Ectodermal cell (in vitro differentiated cells): ENCODE results near the gene SH3BP5L.
"Not testable (repeated sequence)": the region's sequence is repeated elsewhere in the genome, so short reads cannot be mapped to it uniquely, and the experiment has no call there.

Experiments used
- H3K27ac ChIP-seq: 2 replicates; pipeline ENCODE4 v1.7.0; 2013; ENCODE audit warnings: mild to moderate bottlenecking, low read depth, low read length; ENCODE audit not compliant: insufficient read depth, poor library complexity, severe bottlenecking
- H3K27me3 ChIP-seq: 2 replicates; pipeline ENCODE4 v1.7.0; 2013; ENCODE audit warnings: mild to moderate bottlenecking, low read length; ENCODE audit not compliant: insufficient read depth, control insufficient read depth, poor library complexity, severe bottlenecking
- H3K36me3 ChIP-seq: one replicate; pipeline ENCODE4 v1.7.0; 2013; ENCODE audit warnings: low read length; ENCODE audit not compliant: control insufficient read depth, insufficient read depth
- H3K4me1 ChIP-seq: one replicate; pipeline ENCODE4 v1.7.0; 2013; ENCODE audit warnings: low read length; ENCODE audit not compliant: control insufficient read depth, insufficient read depth
- H3K4me3 ChIP-seq: 2 replicates; pipeline ENCODE4 v1.7.0; 2013; ENCODE audit warnings: low read depth, low read length, control low read depth; ENCODE audit not compliant: insufficient read depth
- H3K9me3 ChIP-seq: 2 replicates; pipeline ENCODE4 v1.7.0; 2013; ENCODE audit warnings: mild to moderate bottlenecking, low read length, moderate library complexity; ENCODE audit not compliant: control insufficient read depth
- WGBS, 2 experiments: methylation state at CpG; one replicate each; pipeline ENCODE4 v1.1.7; 2013; ENCODE audit warnings: missing lambda C conversion rate in 2 of 2; 5-methylcytosine and 5-hydroxymethylcytosine counted together

The SH3BP5L gene

DNA sequence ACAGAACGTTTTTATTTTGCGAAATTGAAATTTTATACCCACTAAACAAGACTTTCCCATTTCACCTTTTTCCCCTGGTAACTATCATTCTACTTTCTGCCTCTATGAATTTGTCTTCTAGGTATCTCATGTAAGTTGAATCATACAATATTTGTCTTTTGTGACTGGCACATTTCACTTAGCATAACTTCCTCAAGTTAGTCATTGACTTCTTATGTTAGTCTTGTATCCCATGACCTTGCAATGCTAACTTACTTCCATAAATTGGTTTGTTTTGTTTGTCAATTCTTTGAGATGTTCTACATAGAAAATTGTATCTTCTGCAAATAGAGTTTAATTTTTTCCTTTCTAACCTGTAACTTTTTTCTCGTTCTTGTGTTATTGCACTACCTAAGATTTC is 26.9 kb downstream of the SH3BP5L start:
- no peaks in the 10 kb centered on the region for H3K36me3 ChIP-seq
- H3K9me3 ChIP-seq = peaks cover 13% of the 10 kb centered on the region
- WGBS, 2 experiments = 76 to 80% methylated on average over 2 to 3 of the region's 3 CpGs
- H3K4me3 ChIP-seq = no peak overlapping the region
- H3K27me3 ChIP-seq = no peaks in the 10 kb centered on the region
- no peaks in the 10 kb centered on the region for H3K4me1 ChIP-seq
- H3K27ac ChIP-seq = no peak overlapping the region

- 69 to 80% methylated on average over 4 to 5 of the region's 5 CpGs for WGBS, 2 experiments
- H3K4me1 ChIP-seq, H3K27ac ChIP-seq, H3K27me3 ChIP-seq, H3K4me3 ChIP-seq, H3K36me3 ChIP-seq: not testable (repeated sequence)
- H3K9me3 ChIP-seq = peaks cover 12% of the 10 kb centered on the region
These were observed 31.1 kb downstream of the SH3BP5L start for GRCh38 chr1:248794663-248795062.

DNA sequence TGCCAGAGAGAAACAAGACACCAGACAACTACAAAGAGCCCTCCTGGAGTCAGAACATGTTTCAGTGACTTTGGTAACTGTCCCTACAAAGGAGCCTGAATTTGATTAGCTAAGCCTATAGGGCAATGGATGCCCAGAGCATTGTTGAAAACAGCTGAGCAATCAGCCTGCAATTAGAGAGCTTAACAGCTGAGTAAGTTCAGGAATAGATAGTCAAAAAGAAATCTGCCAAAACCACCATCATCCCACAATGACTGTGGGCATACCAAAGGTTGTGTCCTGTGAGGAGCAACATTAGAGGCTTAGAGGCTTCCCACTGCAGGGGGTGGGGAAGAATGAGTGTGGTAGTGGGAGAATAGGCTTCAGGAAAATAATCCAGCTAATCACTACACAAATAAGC is 32.1 kb downstream of the SH3BP5L start:
- no peak overlapping the region for H3K4me3 ChIP-seq
- peaks cover 15% of the 10 kb centered on the region for H3K9me3 ChIP-seq
- no peaks in the 10 kb centered on the region for H3K36me3 ChIP-seq
- H3K27me3 ChIP-seq = no peaks in the 10 kb centered on the region
- no peaks in the 10 kb centered on the region for H3K4me1 ChIP-seq
- no peak overlapping the region for H3K27ac ChIP-seq

GRCh38 chr1:248792342-248792741 is 33.4 kb downstream of the SH3BP5L start:
- Histone ChIP-seq H3K4me1 (no peaks in the 10 kb centered on the region), H3K27me3 (no peaks in the 10 kb centered on the region), H3K9me3 (peaks cover 15% of the 10 kb centered on the region), H3K36me3 (no peaks in the 10 kb centered on the region), H3K4me3 (no peak overlapping the region), H3K27ac (no peak overlapping the region)
- WGBS, 2 experiments = 82 to 89% methylated on average over 5 of the region's 5 CpGs

- peaks cover 16% of the 10 kb centered on the region for H3K9me3 ChIP-seq
- no peak overlapping the region for H3K4me3 ChIP-seq
- no peaks in the 10 kb centered on the region for H3K27me3 ChIP-seq
- no peaks in the 10 kb centered on the region for H3K4me1 ChIP-seq
- WGBS, 2 experiments = 79 to 84% methylated on average over 4 of the region's 4 CpGs
- no peak overlapping the region for H3K27ac ChIP-seq
- no peaks in the 10 kb centered on the region for H3K36me3 ChIP-seq
These were observed 34.7 kb downstream of the SH3BP5L start for GRCh38 chr1:248791010-248791409.

DNA sequence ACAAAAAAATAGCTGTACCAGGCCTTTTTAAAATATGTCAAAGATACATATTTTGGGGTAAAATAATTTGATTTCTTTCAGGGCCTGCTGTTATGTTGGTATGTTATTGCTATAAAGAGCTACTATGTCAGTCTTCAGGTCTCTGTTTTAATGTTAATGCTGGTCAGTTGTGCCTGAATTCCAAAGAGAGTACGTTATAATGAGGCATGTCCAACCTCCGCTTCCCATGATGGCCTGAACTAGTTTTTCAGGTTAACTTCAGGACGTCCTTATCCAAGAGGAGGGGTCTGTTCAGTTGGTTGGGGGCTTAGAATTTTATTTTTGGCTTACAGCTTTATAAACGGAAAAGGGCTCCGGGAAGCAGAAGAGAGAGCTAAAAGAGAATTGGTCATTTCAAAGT is 35.3 kb downstream of the SH3BP5L start:
- no peaks in the 10 kb centered on the region for H3K27me3 ChIP-seq
- no peaks in the 10 kb centered on the region for H3K36me3 ChIP-seq
- peaks cover 16% of the 10 kb centered on the region for H3K9me3 ChIP-seq
- H3K4me3 ChIP-seq = no peak overlapping the region
- no peaks in the 10 kb centered on the region for H3K4me1 ChIP-seq
- 73 to 76% methylated on average over 5 of the region's 5 CpGs for WGBS, 2 experiments
- H3K27ac ChIP-seq = no peak overlapping the region

GRCh38 chr1:248789337-248789736 is 36.4 kb downstream of the SH3BP5L start:
- not testable (repeated sequence) for H3K4me3 ChIP-seq, H3K27me3 ChIP-seq, H3K4me1 ChIP-seq, H3K36me3 ChIP-seq, H3K27ac ChIP-seq
- WGBS, 2 experiments = 65 to 71% methylated on average over 2 of the region's 2 CpGs
- H3K9me3 ChIP-seq = peaks cover 18% of the 10 kb centered on the region

- no peak overlapping the region for H3K4me3 ChIP-seq
- H3K9me3 ChIP-seq = peaks cover 12% of the 10 kb centered on the region
- H3K4me1 ChIP-seq = no peaks in the 10 kb centered on the region
- no peaks in the 10 kb centered on the region for H3K36me3 ChIP-seq
- no peak overlapping the region for H3K27ac ChIP-seq
- H3K27me3 ChIP-seq = no peaks in the 10 kb centered on the region
- 56 to 57% methylated on average over 3 of the region's 3 CpGs for WGBS, 2 experiments
These were observed 37.4 kb downstream of the SH3BP5L start for GRCh38 chr1:248788327-248788726.

- Histone ChIP-seq H3K4me3 (no peak overlapping the region), H3K27ac (no peak overlapping the region), H3K9me3 (peaks cover 12% of the 10 kb centered on the region), H3K36me3 (no peaks in the 10 kb centered on the region), H3K4me1 (no peaks in the 10 kb centered on the region), H3K27me3 (no peaks in the 10 kb centered on the region)
- WGBS, 2 experiments = 80 to 87% methylated on average over 4 of the region's 4 CpGs
These were observed 38.3 kb downstream of the SH3BP5L start for GRCh38 chr1:248787430-248787829.

GRCh38 chr1:248786156-248786555 is 39.6 kb downstream of the SH3BP5L start:
- H3K9me3 ChIP-seq = peaks cover 12% of the 10 kb centered on the region

DNA sequence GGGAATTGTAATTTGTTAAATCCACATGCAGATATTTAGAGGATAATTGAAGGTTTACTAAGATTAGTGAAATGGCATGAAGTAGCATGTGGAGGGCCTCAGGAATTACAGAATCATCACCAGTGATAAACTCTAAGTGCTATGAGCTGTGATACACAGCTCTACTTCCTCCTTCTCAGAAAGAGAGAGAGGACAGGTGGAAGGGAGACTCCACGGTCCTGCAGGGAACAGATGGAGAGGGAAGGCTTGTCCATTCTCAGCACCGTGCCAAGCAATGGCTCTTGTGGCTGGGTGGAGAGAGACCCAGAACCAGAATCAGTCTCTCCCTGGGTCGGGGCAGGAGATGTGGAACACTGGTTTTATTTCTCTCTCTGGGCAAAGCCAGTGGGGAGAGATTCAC is 42.3 kb downstream of the SH3BP5L start:
- H3K4me1 ChIP-seq = no peaks in the 10 kb centered on the region
- H3K27ac ChIP-seq = no peak overlapping the region
- WGBS, 2 experiments = 62 to 68% methylated on average over 3 of the region's 3 CpGs
- H3K27me3 ChIP-seq = no peaks in the 10 kb centered on the region
- H3K4me3 ChIP-seq = no peak overlapping the region
- H3K9me3 ChIP-seq = peaks cover 10% of the 10 kb centered on the region
- no peaks in the 10 kb centered on the region for H3K36me3 ChIP-seq

More at GRCh38 chr1:248786156-248786555, 39.6 kb downstream of the SH3BP5L start:
- Histone ChIP-seq H3K4me3 (no peak overlapping the region), H3K36me3 (no peaks in the 10 kb centered on the region), H3K4me1 (no peaks in the 10 kb centered on the region), H3K27me3 (no peaks in the 10 kb centered on the region), H3K27ac (no peak overlapping the region)
- WGBS, 2 experiments = 67 to 76% methylated on average over 3 of the region's 3 CpGs
